ENCODE measurements around the gene SMG6.
A peak's percentile ranks its signal among the peaks of the same experiment; 100 is the strongest.

The SMG6 gene

DNA sequence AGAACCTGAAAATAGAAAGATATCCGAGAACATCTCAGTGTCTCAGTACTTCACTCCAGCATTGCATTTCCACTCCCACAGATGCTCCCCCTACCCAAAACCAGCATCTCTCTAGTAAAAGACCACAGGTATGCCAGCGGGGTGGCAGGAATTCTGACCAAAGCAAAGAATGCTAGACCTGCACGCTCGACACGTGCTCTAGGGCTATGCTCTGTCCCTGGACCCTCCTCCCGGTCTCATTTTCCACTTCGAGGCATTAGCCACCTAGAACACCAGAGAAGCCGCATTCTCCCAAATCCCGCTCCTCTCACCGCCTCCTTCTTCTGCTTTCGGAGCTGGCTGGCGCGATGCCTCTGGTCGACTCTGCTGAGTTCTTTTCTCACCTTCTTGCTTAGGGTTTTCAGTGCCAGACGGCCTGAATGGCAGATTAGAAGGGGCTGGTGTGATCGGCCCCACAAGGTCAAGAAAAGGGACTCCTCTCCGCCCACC is 32.2 kb upstream of the SMG6 start:
- peak overlapping the region; percentile 72 to 94 for H3K4me3 ChIP-seq (ENCODE audit: insufficient read depth in 1 of 2, low read depth in 1 of 2, low read length in 2 of 2)
- peak overlapping the region; percentile 94 for H3K9ac ChIP-seq (ENCODE audit: low read length)
- peak overlapping the region; percentile 81 for H4K8ac ChIP-seq (ENCODE audit: low read length)
- H3K23ac ChIP-seq (ENCODE audit: low read length in 2 of 2) = no peak overlapping the region
- peak overlapping the region in 1 of 2 experiments; percentile 54 for H3K4ac ChIP-seq (ENCODE audit: low read depth in 1 of 2, low read length in 2 of 2)
- H3K14ac ChIP-seq (ENCODE audit: low read length in 2 of 2) = peak overlapping the region in 1 of 2 experiments; percentile 48
- DNase-seq = peak; percentile 7
- peaks cover 15% of the 10 kb centered on the region for H3K4me1 ChIP-seq (ENCODE audit: control insufficient read depth, insufficient read depth, low read depth, low read length)
- WGBS = 6% methylated on average over 15 of the region's 17 CpGs
- no peak overlapping the region for H2BK5ac ChIP-seq (ENCODE audit: low read depth, low read length, poor library complexity, severe bottlenecking)
- peak overlapping the region; percentile 73 for H3K4me2 ChIP-seq (ENCODE audit: low read length, poor library complexity, severe bottlenecking)
- H2AFZ ChIP-seq (ENCODE audit: low read depth, low read length) = no peak overlapping the region
- no peak overlapping the region for H2BK15ac ChIP-seq (ENCODE audit: low read depth, poor library complexity, severe bottlenecking)
- H3K18ac ChIP-seq (ENCODE audit: low read depth in 1 of 2, low read length in 2 of 2) = peak overlapping the region; percentile 65 to 68
- no peaks in the 10 kb centered on the region for H3K9me3 ChIP-seq (ENCODE audit: control insufficient read depth, low read length)
- H2BK12ac ChIP-seq (ENCODE audit: low read length in 2 of 2) = peak overlapping the region in 1 of 2 experiments; percentile 3
- no peak overlapping the region for H4K91ac ChIP-seq (ENCODE audit: low read length)
- H2AK5ac ChIP-seq (ENCODE audit: low read length, severe bottlenecking) = no peak overlapping the region
- H3K36me3 ChIP-seq (ENCODE audit: control insufficient read depth in 1 of 2, insufficient read depth in 2 of 2, low read depth in 1 of 2, low read length in 2 of 2) = peaks cover 12 to 45% of the 10 kb centered on the region in 2 experiments
- no peak overlapping the region for H2BK120ac ChIP-seq (ENCODE audit: low read depth, low read length)
- H3K27ac ChIP-seq (ENCODE audit: low read length, poor library complexity, severe bottlenecking) = peak overlapping the region; percentile 22
- H3K27me3 ChIP-seq (ENCODE audit: control insufficient read depth in 1 of 2, insufficient read depth in 1 of 2, low read length in 2 of 2) = no peaks in the 10 kb centered on the region
- H3K79me1 ChIP-seq (replicated peaks; ENCODE audit: low read length, poor library complexity, severe bottlenecking) = peaks cover 14% of the 10 kb centered on the region

DNA sequence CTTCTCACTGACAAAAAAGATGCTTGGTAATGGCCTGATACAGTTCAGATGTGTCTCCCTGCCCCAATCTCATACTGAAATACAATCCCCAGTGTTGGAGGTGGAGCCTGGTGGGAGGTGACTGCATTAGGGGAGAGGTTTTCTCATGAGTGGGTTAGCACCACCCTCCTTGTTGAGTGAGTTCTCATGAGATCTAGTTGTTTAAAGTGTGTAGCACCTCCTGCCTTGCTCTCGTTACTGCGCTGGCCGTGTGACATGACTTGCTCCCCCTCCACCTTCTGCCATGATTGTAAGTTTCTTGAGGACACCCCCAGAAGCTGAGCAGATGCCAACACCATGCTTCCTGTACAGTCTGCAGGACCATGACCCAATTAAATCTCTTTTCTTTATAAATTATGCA is 27.7 kb upstream of the SMG6 start:
- no peak overlapping the region for H4K8ac ChIP-seq (ENCODE audit: low read length)
- H3K14ac ChIP-seq (ENCODE audit: low read length in 2 of 2) = no peak overlapping the region
- H3K4me1 ChIP-seq (ENCODE audit: control insufficient read depth, insufficient read depth, low read depth, low read length) = peaks cover 4% of the 10 kb centered on the region
- H2AFZ ChIP-seq (ENCODE audit: low read depth, low read length) = no peak overlapping the region
- no peak overlapping the region for H4K91ac ChIP-seq (ENCODE audit: low read length)
- no peaks in the 10 kb centered on the region for H3K27me3 ChIP-seq (ENCODE audit: control insufficient read depth in 1 of 2, insufficient read depth in 1 of 2, low read length in 2 of 2)
- no peak overlapping the region for H3K9ac ChIP-seq (ENCODE audit: low read length)
- no peak overlapping the region for H2AK5ac ChIP-seq (ENCODE audit: low read length, severe bottlenecking)
- H3K9me3 ChIP-seq (ENCODE audit: control insufficient read depth, low read length) = no peaks in the 10 kb centered on the region
- no peak overlapping the region for H3K23ac ChIP-seq (ENCODE audit: low read length in 2 of 2)
- H2BK12ac ChIP-seq (ENCODE audit: low read length in 2 of 2) = no peak overlapping the region
- no peak overlapping the region for H3K4ac ChIP-seq (ENCODE audit: low read depth in 1 of 2, low read length in 2 of 2)
- no peak for DNase-seq
- H2BK15ac ChIP-seq (ENCODE audit: low read depth, poor library complexity, severe bottlenecking) = no peak overlapping the region
- H3K79me1 ChIP-seq (replicated peaks; ENCODE audit: low read length, poor library complexity, severe bottlenecking) = peaks cover 26% of the 10 kb centered on the region
- H3K4me2 ChIP-seq (ENCODE audit: low read length, poor library complexity, severe bottlenecking) = no peak overlapping the region
- H2BK120ac ChIP-seq (ENCODE audit: low read depth, low read length) = no peak overlapping the region
- 96% methylated on average over 3 of the region's 3 CpGs for WGBS
- H3K36me3 ChIP-seq (ENCODE audit: control insufficient read depth in 1 of 2, insufficient read depth in 2 of 2, low read depth in 1 of 2, low read length in 2 of 2) = peaks cover 38 to 80% of the 10 kb centered on the region in 2 experiments
- no peak overlapping the region for H2BK5ac ChIP-seq (ENCODE audit: low read depth, low read length, poor library complexity, severe bottlenecking)
- no peak overlapping the region for H3K27ac ChIP-seq (ENCODE audit: low read length, poor library complexity, severe bottlenecking)
- H3K4me3 ChIP-seq (ENCODE audit: insufficient read depth in 1 of 2, low read depth in 1 of 2, low read length in 2 of 2) = no peak overlapping the region
- H3K18ac ChIP-seq (ENCODE audit: low read depth in 1 of 2, low read length in 2 of 2) = no peak overlapping the region

- H3K79me1 ChIP-seq (replicated peaks; ENCODE audit: low read length, poor library complexity, severe bottlenecking) = peaks cover 9% of the 10 kb centered on the region
- no peaks in the 10 kb centered on the region for H3K4me1 ChIP-seq (ENCODE audit: control insufficient read depth, insufficient read depth, low read depth, low read length)
- no peak for DNase-seq
- no peak overlapping the region for H2BK15ac ChIP-seq (ENCODE audit: low read depth, poor library complexity, severe bottlenecking)
- no peak overlapping the region for H2BK12ac ChIP-seq (ENCODE audit: low read length in 2 of 2)
- no peaks in the 10 kb centered on the region for H3K27me3 ChIP-seq (ENCODE audit: control insufficient read depth in 1 of 2, insufficient read depth in 1 of 2, low read length in 2 of 2)
- H3K9ac ChIP-seq (ENCODE audit: low read length) = no peak overlapping the region
- no peak overlapping the region for H3K4me3 ChIP-seq (ENCODE audit: insufficient read depth in 1 of 2, low read depth in 1 of 2, low read length in 2 of 2)
- H3K14ac ChIP-seq (ENCODE audit: low read length in 2 of 2) = no peak overlapping the region
- no peaks in the 10 kb centered on the region for H3K9me3 ChIP-seq (ENCODE audit: control insufficient read depth, low read length)
- H3K23ac ChIP-seq (ENCODE audit: low read length in 2 of 2) = no peak overlapping the region
- H2BK120ac ChIP-seq (ENCODE audit: low read depth, low read length) = no peak overlapping the region
- no peak overlapping the region for H3K4me2 ChIP-seq (ENCODE audit: low read length, poor library complexity, severe bottlenecking)
- H2AK5ac ChIP-seq (ENCODE audit: low read length, severe bottlenecking) = no peak overlapping the region
- peaks cover 45 to 80% of the 10 kb centered on the region in 2 experiments for H3K36me3 ChIP-seq (ENCODE audit: control insufficient read depth in 1 of 2, insufficient read depth in 2 of 2, low read depth in 1 of 2, low read length in 2 of 2)
- H4K91ac ChIP-seq (ENCODE audit: low read length) = no peak overlapping the region
- H3K18ac ChIP-seq (ENCODE audit: low read depth in 1 of 2, low read length in 2 of 2) = no peak overlapping the region
- H2BK5ac ChIP-seq (ENCODE audit: low read depth, low read length, poor library complexity, severe bottlenecking) = no peak overlapping the region
- no peak overlapping the region for H4K8ac ChIP-seq (ENCODE audit: low read length)
- no peak overlapping the region for H3K27ac ChIP-seq (ENCODE audit: low read length, poor library complexity, severe bottlenecking)
- no peak overlapping the region for H2AFZ ChIP-seq (ENCODE audit: low read depth, low read length)
- no peak overlapping the region for H3K4ac ChIP-seq (ENCODE audit: low read depth in 1 of 2, low read length in 2 of 2)
- 95% methylated on average over 1 of the region's 2 CpGs for WGBS
Measured at GRCh38 chr17:2323629-2324314, 20.2 kb upstream of the SMG6 start.

DNA sequence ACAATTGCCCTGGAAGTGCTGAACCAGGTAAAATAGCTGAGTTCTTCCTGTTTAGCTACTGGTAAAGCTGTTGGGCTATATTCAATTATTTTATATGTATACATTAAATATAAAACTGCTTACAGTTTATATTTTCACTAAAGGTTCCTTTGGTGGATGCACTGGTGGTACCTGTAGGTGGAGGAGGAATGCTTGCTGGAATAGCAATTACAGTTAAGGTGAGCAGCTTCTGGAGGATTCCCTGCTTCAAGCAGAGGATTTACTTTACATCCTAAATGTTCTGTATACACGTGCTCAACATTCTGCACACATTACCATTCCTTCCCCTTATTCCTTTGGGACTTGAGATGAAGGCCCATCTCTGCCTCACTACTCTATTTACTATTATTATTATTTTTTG is 17.8 kb upstream of the SMG6 start:
- Histone ChIP-seq H3K4me3 (ENCODE audit: insufficient read depth in 1 of 2, low read depth in 1 of 2, low read length in 2 of 2) (no peak overlapping the region), H3K27ac (ENCODE audit: low read length, poor library complexity, severe bottlenecking) (no peak overlapping the region), H2BK5ac (ENCODE audit: low read depth, low read length, poor library complexity, severe bottlenecking) (no peak overlapping the region), H3K23ac (ENCODE audit: low read length in 2 of 2) (no peak overlapping the region), H3K9ac (ENCODE audit: low read length) (no peak overlapping the region), H2AFZ (ENCODE audit: low read depth, low read length) (no peak overlapping the region), H3K14ac (ENCODE audit: low read length in 2 of 2) (no peak overlapping the region), H3K9me3 (ENCODE audit: control insufficient read depth, low read length) (no peaks in the 10 kb centered on the region), H4K8ac (ENCODE audit: low read length) (no peak overlapping the region), H3K79me1 (replicated peaks; ENCODE audit: low read length, poor library complexity, severe bottlenecking) (peaks cover 2% of the 10 kb centered on the region), H3K4me2 (ENCODE audit: low read length, poor library complexity, severe bottlenecking) (no peak overlapping the region), H2BK12ac (ENCODE audit: low read length in 2 of 2) (no peak overlapping the region), H4K91ac (ENCODE audit: low read length) (no peak overlapping the region), H3K36me3 (ENCODE audit: control insufficient read depth in 1 of 2, insufficient read depth in 2 of 2, low read depth in 1 of 2, low read length in 2 of 2) (peaks cover 28 to 66% of the 10 kb centered on the region in 2 experiments), H2AK5ac (ENCODE audit: low read length, severe bottlenecking) (no peak overlapping the region), H2BK15ac (ENCODE audit: low read depth, poor library complexity, severe bottlenecking) (no peak overlapping the region), H3K27me3 (ENCODE audit: control insufficient read depth in 1 of 2, insufficient read depth in 1 of 2, low read length in 2 of 2) (no peaks in the 10 kb centered on the region), H3K4me1 (ENCODE audit: control insufficient read depth, insufficient read depth, low read depth, low read length) (peaks cover 2% of the 10 kb centered on the region), H3K4ac (ENCODE audit: low read depth in 1 of 2, low read length in 2 of 2) (no peak overlapping the region), H2BK120ac (ENCODE audit: low read depth, low read length) (no peak overlapping the region), H3K18ac (ENCODE audit: low read depth in 1 of 2, low read length in 2 of 2) (no peak overlapping the region)
- no peak for DNase-seq
- WGBS = 75% methylated on average over 1 of the region's 1 CpG
